ENCODE data around the gene EDNRB.
"Not testable (repeated sequence)": the region's sequence is repeated elsewhere in the genome, so short reads cannot be mapped to it uniquely, and the experiment has no call there.

Gene EDNRB

GRCh38 chr13:77857531-77858209 is 61.0 kb downstream of the EDNRB start:
- no peak for DNase-seq (ENCODE audit: low read depth)
- TF ChIP-seq, protein P1, sequence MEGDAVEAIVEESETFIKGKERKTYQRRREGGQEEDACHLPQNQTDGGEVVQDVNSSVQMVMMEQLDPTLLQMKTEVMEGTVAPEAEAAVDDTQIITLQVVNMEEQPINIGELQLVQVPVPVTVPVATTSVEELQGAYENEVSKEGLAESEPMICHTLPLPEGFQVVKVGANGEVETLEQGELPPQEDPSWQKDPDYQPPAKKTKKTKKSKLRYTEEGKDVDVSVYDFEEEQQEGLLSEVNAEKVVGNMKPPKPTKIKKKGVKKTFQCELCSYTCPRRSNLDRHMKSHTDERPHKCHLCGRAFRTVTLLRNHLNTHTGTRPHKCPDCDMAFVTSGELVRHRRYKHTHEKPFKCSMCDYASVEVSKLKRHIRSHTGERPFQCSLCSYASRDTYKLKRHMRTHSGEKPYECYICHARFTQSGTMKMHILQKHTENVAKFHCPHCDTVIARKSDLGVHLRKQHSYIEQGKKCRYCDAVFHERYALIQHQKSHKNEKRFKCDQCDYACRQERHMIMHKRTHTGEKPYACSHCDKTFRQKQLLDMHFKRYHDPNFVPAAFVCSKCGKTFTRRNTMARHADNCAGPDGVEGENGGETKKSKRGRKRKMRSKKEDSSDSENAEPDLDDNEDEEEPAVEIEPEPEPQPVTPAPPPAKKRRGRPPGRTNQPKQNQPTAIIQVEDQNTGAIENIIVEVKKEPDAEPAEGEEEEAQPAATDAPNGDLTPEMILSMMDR (IDR thresholded peaks at IDR 0.05; ENCODE audit: low read depth, low read length, missing control alignments) = no peak
- H3K4me3 ChIP-seq (ENCODE audit: low read depth, low read length) = no peak overlapping the region

DNA sequence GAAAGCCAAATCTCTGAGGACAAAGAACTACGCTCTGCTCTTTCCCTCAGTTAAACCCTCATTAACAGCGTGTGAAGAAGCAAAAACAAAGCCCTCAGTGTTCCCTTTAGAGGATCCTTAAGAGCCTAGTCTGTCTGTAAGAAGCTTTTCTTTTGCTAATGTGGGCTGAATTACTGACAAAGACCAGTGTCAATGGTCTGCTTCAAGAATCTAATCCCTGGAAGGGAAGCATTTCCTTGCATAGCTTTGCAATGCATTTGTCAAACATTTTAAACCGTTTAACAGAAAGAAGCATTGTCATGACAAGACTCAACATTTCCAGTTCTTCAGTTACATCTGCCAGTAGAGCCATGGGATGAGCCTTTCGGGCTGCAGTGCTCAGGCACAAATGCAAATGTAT is 64.9 kb downstream of the EDNRB start:
- TF ChIP-seq, protein P1 (IDR thresholded peaks at IDR 0.05; ENCODE audit: low read depth, low read length, missing control alignments) = no peak
- DNase-seq (ENCODE audit: low read depth) = no peak
- no peak overlapping the region for H3K4me3 ChIP-seq (ENCODE audit: low read depth, low read length)

DNA sequence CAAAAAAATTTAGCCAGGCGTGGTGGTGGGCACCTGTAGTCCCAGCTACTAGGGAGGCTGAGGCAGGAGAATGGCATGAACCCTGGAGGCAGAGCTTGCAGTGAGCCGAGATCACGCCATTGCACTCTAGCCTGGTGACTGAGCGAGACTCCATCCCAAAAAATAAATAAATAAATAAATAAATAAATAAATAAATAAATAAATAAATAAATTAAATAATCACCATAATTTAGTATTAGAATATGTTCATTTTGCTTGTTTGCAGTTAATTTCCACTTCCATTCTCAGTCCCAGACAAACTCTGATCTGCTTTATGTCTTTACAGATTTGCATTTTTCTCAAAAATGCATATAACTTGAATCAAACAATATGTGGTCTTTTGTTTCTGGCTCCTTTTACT is 70.6 kb downstream of the EDNRB start:
- not testable (repeated sequence) for H3K4me3 ChIP-seq (ENCODE audit: low read depth, low read length); DNase-seq (ENCODE audit: low read depth)

- no peak for DNase-seq (ENCODE audit: low read depth)
- no peak overlapping the region for H3K4me3 ChIP-seq (ENCODE audit: low read depth, low read length)
- TF ChIP-seq, protein P1 (IDR thresholded peaks at IDR 0.05; ENCODE audit: low read depth, low read length, missing control alignments) = no peak
Measured at GRCh38 chr13:77846173-77846572, 72.5 kb downstream of the EDNRB start.
